HepG2 (cell line): Measurements from ENCODE around the gene TMEM114. TPM values are rescaled to one million over a fixed set of nuclear protein-coding genes. Genes with fewer than 3 reads are reported as not detected.

ENCODE experiments used
- DPF2 ChIP-seq: sonication (generic); formaldehyde crosslinking; IDR thresholded peaks from 2 replicates; pipeline ENCODE4 v1.4.0; 2020; ENCODE audit warnings: mild to moderate bottlenecking, low read depth, missing genetic modification reagents, borderline replicate concordance
- DZIP1 ChIP-seq: sonication (generic); formaldehyde crosslinking; IDR thresholded peaks from 2 replicates; pipeline ENCODE4 v1.5.0; 2020; ENCODE audit warnings: mild to moderate bottlenecking, missing genetic modification reagents
- FOXJ3 ChIP-seq: sonication (generic); formaldehyde crosslinking; IDR thresholded peaks from 2 replicates; pipeline ENCODE4 v1.4.0; 2020; ENCODE audit warnings: missing genetic modification reagents, mild to moderate bottlenecking, borderline replicate concordance
- MTF2 ChIP-seq: sonication (generic); formaldehyde crosslinking; IDR thresholded peaks from 2 replicates; pipeline ENCODE4 v1.5.0; 2020; ENCODE audit warnings: missing genetic modification reagents, borderline replicate concordance
- MXD3 ChIP-seq: IDR thresholded peaks from 2 replicates; pipeline ENCODE4 v1.6.1; 2016; ENCODE audit warnings: mild to moderate bottlenecking, missing biosample characterization, missing genetic modification reagents
- NR2F6 ChIP-seq, 2 experiments: IDR thresholded peaks; 2 replicates each; pipeline ENCODE4 v1.6.1; 2016; ENCODE audit warnings: antibody characterized with exemption in 1 of 2, mild to moderate bottlenecking in 1 of 2
- POGZ ChIP-seq: sonication (generic); formaldehyde crosslinking; IDR thresholded peaks from 2 replicates; pipeline ENCODE4 v1.4.0; 2020; ENCODE audit warnings: mild to moderate bottlenecking, missing genetic modification reagents
- PREB ChIP-seq: sonication (generic); formaldehyde crosslinking; IDR thresholded peaks from 2 replicates; pipeline ENCODE4 v1.4.0; 2020; ENCODE audit warnings: missing genetic modification reagents
- RXRB ChIP-seq: IDR thresholded peaks from 2 replicates; pipeline ENCODE4 v1.6.1; 2016; ENCODE audit warnings: borderline replicate concordance, missing genetic modification reagents, missing compliant biosample characterization
- SMC3 ChIP-seq: IDR thresholded peaks from 2 replicates; pipeline ENCODE4 v1.6.1; 2011; ENCODE audit warnings: low read length, improper control_type of control experiment
- ZNF142 ChIP-seq: sonication (generic); formaldehyde crosslinking; IDR thresholded peaks from 2 replicates; pipeline ENCODE4 v1.4.0; 2020; ENCODE audit warnings: missing genetic modification reagents
- ZNF574 ChIP-seq: sonication (generic); formaldehyde crosslinking; IDR thresholded peaks from 2 replicates; pipeline ENCODE4 v1.4.0; 2020; ENCODE audit warnings: missing genetic modification reagents
- polyA plus RNA-seq, 8 experiments: library from polyadenylated mRNA; depleted of rRNA in 3 of 8; stranded (reverse) in 7 of 8; unstranded in 1 of 8; fragments of >200 nt; fragmentation: Illumina TruSeq in 4 of 8; extraction: Trizol in 4 of 8; gene quantifications; 2 replicates each; pipeline versions ENCODE4 v1.2.1 to v1.2.3, GENCODE V29; 2011 to 2016; ENCODE audit warnings: low read depth in 4 of 8, missing spikeins in 1 of 8, mixed read lengths in 1 of 8; ENCODE audit not compliant: insufficient read depth in 1 of 8
- total RNA-seq, 5 experiments: library from RNA; depleted of rRNA; stranded (reverse); fragments of >200 nt; fragmentation: Illumina TruSeq; extraction: Trizol; gene quantifications; 2 replicates each; pipeline ENCODE4 v1.2.3, GENCODE V29; 2016; ENCODE audit warnings: low read depth in 1 of 5

The TMEM114 gene
- total and polyA plus RNA-seq, 2 of the 13 experiments (the other 11 are each of a cell fraction or from before 2014, with no cell fraction given), result not detected

GRCh38 chr16:8537691-8538342 lies 52.5 kb downstream of the TMEM114 start (continued):
- TF ChIP-seq ZNF142 (CRISPR knock-in tag) (no peak), MTF2 (no peak), POGZ (peak; percentile 80), NR2F6 (IDR thresholded peaks at IDR 0.05) (peak; percentile 30; the same call in 1 of the 2 replicates), NR2F6 (CRISPR knock-in tag; IDR thresholded peaks at IDR 0.05) (peak; percentile 57; the same call in 1 of the 2 replicates), MXD3 (no peak), PREB (CRISPR knock-in tag) (no peak), SMC3 (no peak), DZIP1 (CRISPR knock-in tag) (no peak), DPF2 (CRISPR knock-in tag) (peak; percentile 48), RXRB (CRISPR knock-in tag) (peak; percentile 85), FOXJ3 (CRISPR knock-in tag) (peak; percentile 35; the same call in 1 of the 2 replicates), ZNF574 (CRISPR knock-in tag) (0 out of 2 replicates have a peak, but pooled peaks have one; percentile 12)
